Endothelial cell of umbilical vein (primary cell): ENCODE results near the gene DPM2.

Experiments
- EZH2 ChIP-seq: IDR thresholded peaks from 2 replicates; pipeline ENCODE4 v1.6.1; 2012; ENCODE audit warnings: borderline replicate concordance, low read depth, mild to moderate bottlenecking, moderate library complexity, low read length, inconsistent platforms; ENCODE audit not compliant: severe bottlenecking
- FOS ChIP-seq: IDR thresholded peaks from 2 replicates; pipeline ENCODE4 v1.6.1; 2011; ENCODE audit warnings: mild to moderate bottlenecking, low read length, moderate library complexity, borderline replicate concordance; ENCODE audit not compliant: insufficient read depth
- JUN ChIP-seq: IDR thresholded peaks from 2 replicates; pipeline ENCODE4 v1.6.1; 2011; ENCODE audit warnings: borderline replicate concordance, low read depth; ENCODE audit not compliant: insufficient read length, insufficient read depth
- MAX ChIP-seq: IDR thresholded peaks from 2 replicates; pipeline ENCODE4 v1.6.1; 2011; ENCODE audit not compliant: insufficient read depth, insufficient read length
- MYC ChIP-seq: IDR thresholded peaks from one replicate; pipeline ENCODE4 v1.6.1; 2011; ENCODE audit warnings: mild to moderate bottlenecking, low read depth, low read length
- POLR2A ChIP-seq: IDR thresholded peaks from 2 replicates; pipeline ENCODE4 v1.6.1; 2012; ENCODE audit warnings: low read depth, mild to moderate bottlenecking, control low read depth, low read length
- POLR2AphosphoS5 ChIP-seq: IDR thresholded peaks from 2 replicates; pipeline ENCODE4 v1.6.1; 2012; ENCODE audit warnings: low read depth, mild to moderate bottlenecking, control low read depth, low read length, moderate library complexity; ENCODE audit not compliant: insufficient read depth
- TF ChIP-seq, protein P1 (sequence below), 2 donors: IDR thresholded peaks; 1 replicate in 1 of 2; 2 replicates in 1 of 2; pipeline ENCODE4 v1.5.1; 2011; ENCODE audit warnings: low read length in 2 of 2, mild to moderate bottlenecking in 2 of 2, moderate library complexity in 2 of 2, control low read depth in 1 of 2, inconsistent platforms in 1 of 2, low read depth in 1 of 2; ENCODE audit not compliant: insufficient read depth in 1 of 2; ENCODE audit errors: extremely low read depth in 1 of 2

- TF ChIP-seq, protein P1, sequence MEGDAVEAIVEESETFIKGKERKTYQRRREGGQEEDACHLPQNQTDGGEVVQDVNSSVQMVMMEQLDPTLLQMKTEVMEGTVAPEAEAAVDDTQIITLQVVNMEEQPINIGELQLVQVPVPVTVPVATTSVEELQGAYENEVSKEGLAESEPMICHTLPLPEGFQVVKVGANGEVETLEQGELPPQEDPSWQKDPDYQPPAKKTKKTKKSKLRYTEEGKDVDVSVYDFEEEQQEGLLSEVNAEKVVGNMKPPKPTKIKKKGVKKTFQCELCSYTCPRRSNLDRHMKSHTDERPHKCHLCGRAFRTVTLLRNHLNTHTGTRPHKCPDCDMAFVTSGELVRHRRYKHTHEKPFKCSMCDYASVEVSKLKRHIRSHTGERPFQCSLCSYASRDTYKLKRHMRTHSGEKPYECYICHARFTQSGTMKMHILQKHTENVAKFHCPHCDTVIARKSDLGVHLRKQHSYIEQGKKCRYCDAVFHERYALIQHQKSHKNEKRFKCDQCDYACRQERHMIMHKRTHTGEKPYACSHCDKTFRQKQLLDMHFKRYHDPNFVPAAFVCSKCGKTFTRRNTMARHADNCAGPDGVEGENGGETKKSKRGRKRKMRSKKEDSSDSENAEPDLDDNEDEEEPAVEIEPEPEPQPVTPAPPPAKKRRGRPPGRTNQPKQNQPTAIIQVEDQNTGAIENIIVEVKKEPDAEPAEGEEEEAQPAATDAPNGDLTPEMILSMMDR (IDR thresholded peaks at IDR 0.05; ENCODE audit: extremely low read depth in 1 of 2, insufficient read depth in 1 of 2, low read depth in 1 of 2, low read length in 2 of 2), result no peak
- TF ChIP-seq EZH2 (no peak), JUN (no peak), POLR2A (no peak), FOS (no peak), POLR2AphosphoS5 (no peak), MYC (no peak), MAX (no peak)
These were observed 31.9 kb downstream of the DPM2 start for GRCh38 chr9:127905788-127906191.
